HS-5 (cell line): ENCODE measurements around the gene IFI27.
"Not testable (repeated sequence)": the region's sequence is repeated elsewhere in the genome, so short reads cannot be mapped to it uniquely, and the experiment has no call there.

Source experiments
- DNase-seq: peaks from one replicate; pipeline ENCODE4 v3.0.0-alpha.2; 2012; ENCODE audit warnings: low read depth

Gene IFI27

GRCh38 chr14:94156143-94156542 lies 45.6 kb downstream of the IFI27 start:
- DNase-seq = not testable (repeated sequence)

GRCh38 chr14:94157197-94157596 lies 46.7 kb downstream of the IFI27 start:
- DNase-seq = no peak

GRCh38 chr14:94158239-94158883 lies 47.8 kb downstream of the IFI27 start:
- DNase-seq = no peak

- DNase-seq = no peak
Observed at GRCh38 chr14:94161058-94161457, 50.5 kb downstream of the IFI27 start.

- DNase-seq = no peak
Observed at GRCh38 chr14:94161981-94162380, 51.4 kb downstream of the IFI27 start.

- no peak for DNase-seq
Observed at GRCh38 chr14:94162466-94162865, 51.9 kb downstream of the IFI27 start.

GRCh38 chr14:94163796-94164195 lies 53.3 kb downstream of the IFI27 start:
- DNase-seq = no peak

GRCh38 chr14:94164685-94165431 lies 54.3 kb downstream of the IFI27 start:
- no peak for DNase-seq

- DNase-seq = no peak
Observed at GRCh38 chr14:94165744-94166143, 55.2 kb downstream of the IFI27 start.
